Measurements from ENCODE around the gene OVOL2. TPM values are rescaled to one million over a fixed set of nuclear protein-coding genes. Genes with fewer than 3 reads are reported as not detected.

The OVOL2 gene
- total RNA-seq, 2 donors from 2014 or later, result 3.6 to 15.8 TPM

GRCh38 chr20:18003897-18004296 lies 53.8 kb downstream of the OVOL2 start:
- DNase-seq (no peak), ATAC-seq (no peak)
- Histone ChIP-seq H3K4me1 (peaks cover 11% of the 10 kb centered on the region), H3K36me3 (replicated peaks in 1 of 2; ENCODE audit: insufficient read depth in 1 of 2, low read depth in 2 of 2) (no peaks in the 10 kb centered on the region), H3K27me3 (no peaks in the 10 kb centered on the region), H3K27ac (no peak overlapping the region), H3K9me3 (no peaks in the 10 kb centered on the region), H3K4me3 (no peak overlapping the region)
- intact Hi-C loops (cut with DNase I), result no loop called here
- TF ChIP-seq POLR2A (IDR thresholded peaks at IDR 0.05), result no peak
- no peak for TF ChIP-seq CTCF (IDR thresholded peaks at IDR 0.05)
- 44 to 45% methylated on average over 5 of the region's 5 CpGs for WGBS, 2 donors

DNA sequence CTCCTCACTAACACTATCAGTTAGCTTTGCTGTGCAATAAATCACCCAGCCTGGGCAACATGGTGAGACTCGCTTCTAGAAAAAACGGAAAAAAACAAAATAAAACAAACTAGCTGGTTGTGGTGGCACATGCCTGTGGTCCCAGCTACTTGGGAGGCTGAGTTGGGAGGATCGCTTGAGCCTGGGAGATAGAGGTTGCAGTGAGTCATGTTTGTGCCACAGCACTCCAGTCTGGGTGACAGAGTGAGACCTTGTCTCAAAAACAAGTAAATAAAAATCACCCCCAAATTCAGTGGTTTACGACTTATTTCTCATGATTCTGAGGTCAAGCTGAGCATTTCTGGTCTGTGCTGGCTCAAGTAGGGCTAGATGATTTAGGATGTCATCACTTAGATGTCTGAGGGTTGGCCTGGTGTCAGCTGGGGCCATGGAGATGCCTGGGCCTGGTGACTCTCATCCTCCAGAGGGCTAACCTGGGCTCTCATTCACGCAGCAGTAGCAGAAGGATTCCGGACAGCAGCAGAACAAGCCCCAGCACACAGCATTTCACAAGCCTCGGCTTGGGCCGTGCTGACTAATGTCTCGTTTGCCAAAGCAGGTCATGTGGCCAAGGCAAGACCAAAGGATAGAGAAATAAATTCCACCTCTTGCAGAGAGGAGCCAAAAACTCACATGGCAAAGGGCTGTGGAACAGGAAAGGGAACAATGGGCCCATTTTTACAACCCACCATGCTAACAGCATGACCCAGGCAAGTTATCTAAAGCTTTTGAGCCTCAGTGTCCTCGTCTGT lies 56.4 kb downstream of the OVOL2 start:
- WGBS, 2 donors, result 59 to 65% methylated on average over 10 of the region's 10 CpGs
- DNase-seq (peak; percentile 36 to 75 (median 64)), ATAC-seq (peak; percentile 88)
- no peaks in the 10 kb centered on the region for H3K9me3 ChIP-seq
- H3K27ac ChIP-seq, result peak overlapping the region in 3 of 4 donors; percentile 19 to 58 (median 40)
- H3K4me3 ChIP-seq, result no peak overlapping the region
- TF ChIP-seq CTCF (IDR thresholded peaks at IDR 0.05), result peak in 3 of 7 experiments; percentile 7 to 10 (median 9)
- TF ChIP-seq POLR2A (IDR thresholded peaks at IDR 0.05), result no peak
- H3K27me3 ChIP-seq, result no peaks in the 10 kb centered on the region
- H3K4me1 ChIP-seq, result no peaks in the 10 kb centered on the region
- intact Hi-C loops (cut with DNase I), result no loop called here
- H3K36me3 ChIP-seq (replicated peaks in 1 of 2; ENCODE audit: insufficient read depth in 1 of 2, low read depth in 2 of 2), result no peaks in the 10 kb centered on the region

- 73 to 78% methylated on average over 4 of the region's 4 CpGs for WGBS, 2 donors
- no peak overlapping the region for H3K4me3 ChIP-seq
- TF ChIP-seq CTCF (IDR thresholded peaks at IDR 0.05), result no peak
- TF ChIP-seq POLR2A (IDR thresholded peaks at IDR 0.05), result no peak
- DNase-seq (no peak), ATAC-seq (no peak)
- peaks cover 3% of the 10 kb centered on the region for H3K4me1 ChIP-seq
- H3K27ac ChIP-seq, result no peak overlapping the region
- no peaks in the 10 kb centered on the region for H3K36me3 ChIP-seq (replicated peaks in 1 of 2; ENCODE audit: insufficient read depth in 1 of 2, low read depth in 2 of 2)
- intact Hi-C loops (cut with DNase I), result loop anchor here (10.0 kb wide), 1 partner anchor 495 kb away; no protein-coding TSS in a partner anchor
- no peaks in the 10 kb centered on the region for H3K9me3 ChIP-seq
- H3K27me3 ChIP-seq, result no peaks in the 10 kb centered on the region
Observed at GRCh38 chr20:17999566-17999965, 58.1 kb downstream of the OVOL2 start.

- H3K27me3 ChIP-seq, result no peaks in the 10 kb centered on the region
- H3K4me1 ChIP-seq, result peaks cover 3% of the 10 kb centered on the region
- H3K4me3 ChIP-seq, result no peak overlapping the region
- intact Hi-C loops (cut with DNase I), result loop anchor here (10.0 kb wide), 1 partner anchor 494 kb away; no protein-coding TSS in a partner anchor
- no peak for ATAC-seq
- 89 to 92% methylated on average over 5 of the region's 5 CpGs for WGBS, 2 donors
- no peaks in the 10 kb centered on the region for H3K9me3 ChIP-seq
- no peak for DNase-seq
- no peak overlapping the region for H3K27ac ChIP-seq
- TF ChIP-seq CTCF (IDR thresholded peaks at IDR 0.05) (no peak), POLR2A (IDR thresholded peaks at IDR 0.05) (no peak)
- no peaks in the 10 kb centered on the region for H3K36me3 ChIP-seq (replicated peaks in 1 of 2; ENCODE audit: insufficient read depth in 1 of 2, low read depth in 2 of 2)
Observed at GRCh38 chr20:17998446-17998845, 59.3 kb downstream of the OVOL2 start.
